ENCODE results near the gene GZF1. TPM values are rescaled to one million over a fixed set of nuclear protein-coding genes. Genes with fewer than 3 reads are reported as not detected.

Gene GZF1
- total RNA-seq, 1 experiment from 2014 or later: 17.0 TPM

- H3K4me1 Mint-ChIP-seq: peaks cover 5% of the 10 kb centered on the region in 2 experiments
- Histone ChIP-seq H3K79me1 (ENCODE audit: insufficient read depth, low read depth, low read length, poor library complexity, severe bottlenecking) (no peaks in the 10 kb centered on the region), H4K91ac (ENCODE audit: insufficient read length, low read depth, low read length) (no peak overlapping the region), H3K9me3 (ENCODE audit: control insufficient read depth, low read depth, low read length) (no peaks in the 10 kb centered on the region), H3K56ac (ENCODE audit: insufficient read length, low read depth, low read length) (no peak overlapping the region), H3K27ac (ENCODE audit: insufficient read length, low read depth, low read length) (no peak overlapping the region), H2AK5ac (ENCODE audit: insufficient read length, low read length) (no peak overlapping the region), H3K18ac (ENCODE audit: insufficient read length, low read depth, low read length) (no peak overlapping the region), H3K23me2 (ENCODE audit: insufficient read length, low read depth, low read length, poor library complexity, severe bottlenecking) (no peaks in the 10 kb centered on the region), H3K9ac (ENCODE audit: extremely low read depth, insufficient read length, low read length) (no peak overlapping the region), H2BK20ac (ENCODE audit: low read depth, low read length, poor library complexity, severe bottlenecking) (no peak overlapping the region), H3K23ac (ENCODE audit: insufficient read length, low read depth, low read length) (no peak overlapping the region), H2BK15ac (ENCODE audit: low read depth, low read length) (no peak overlapping the region), H3K4ac (ENCODE audit: low read depth, low read length) (no peak overlapping the region), H3K4me2 (ENCODE audit: insufficient read depth, insufficient read length, low read length) (no peak overlapping the region), H2BK5ac (ENCODE audit: insufficient read length, low read length) (no peak overlapping the region), H2AFZ (ENCODE audit: low read length) (no peak overlapping the region), H4K20me1 (ENCODE audit: control insufficient read depth, insufficient read depth, insufficient read length) (no peaks in the 10 kb centered on the region), H3K79me2 (ENCODE audit: insufficient read depth, low read length) (no peaks in the 10 kb centered on the region), H4K8ac (replicated peaks; ENCODE audit: insufficient read length, low read depth, low read length) (no peak overlapping the region), H2BK120ac (ENCODE audit: low read depth, low read length, poor library complexity, severe bottlenecking) (no peak overlapping the region), H3K27me3 (ENCODE audit: insufficient read depth, low read length) (no peaks in the 10 kb centered on the region), H4K5ac (ENCODE audit: insufficient read length, low read depth, low read length) (no peak overlapping the region), H3T11ph (ENCODE audit: low read length) (no peak overlapping the region), H3K14ac (ENCODE audit: insufficient read depth, low read length) (no peak overlapping the region), H2BK12ac (ENCODE audit: insufficient read length, low read depth, low read length) (no peak overlapping the region), H3K4me1 (ENCODE audit: insufficient read depth, low read length) (no peaks in the 10 kb centered on the region)
- no peak overlapping the region for H3K4me3 Mint-ChIP-seq
- no CpG with 5 or more reads among the region's 2 CpGs for WGBS (ENCODE audit: extremely low coverage, insufficient read length, low lambda C conversion rate)
- DNase-seq: no peak
- H3K9me3 Mint-ChIP-seq: peaks cover 3 to 4% of the 10 kb centered on the region in 2 experiments; a peak in 3 of 5 replicates
- no peak overlapping the region for H3K27ac Mint-ChIP-seq
- TF ChIP-seq CTCF (conservative IDR thresholded peaks at IDR 0.05): no peak
- H3K27me3 Mint-ChIP-seq (ENCODE audit: low read depth): peaks cover 10% of the 10 kb centered on the region
- H3K36me3 Mint-ChIP-seq (ENCODE audit: insufficient read depth in 1 of 3, low read depth in 3 of 3): no peaks in the 10 kb centered on the region; a peak in 1 of 7 replicates
Measured at GRCh38 chr20:23332467-23332866, 29.5 kb upstream of the GZF1 start.
